ENCODE results near the gene DHX35.
A peak's percentile ranks its signal among the peaks of the same experiment; 100 is the strongest.

Gene DHX35

DNA sequence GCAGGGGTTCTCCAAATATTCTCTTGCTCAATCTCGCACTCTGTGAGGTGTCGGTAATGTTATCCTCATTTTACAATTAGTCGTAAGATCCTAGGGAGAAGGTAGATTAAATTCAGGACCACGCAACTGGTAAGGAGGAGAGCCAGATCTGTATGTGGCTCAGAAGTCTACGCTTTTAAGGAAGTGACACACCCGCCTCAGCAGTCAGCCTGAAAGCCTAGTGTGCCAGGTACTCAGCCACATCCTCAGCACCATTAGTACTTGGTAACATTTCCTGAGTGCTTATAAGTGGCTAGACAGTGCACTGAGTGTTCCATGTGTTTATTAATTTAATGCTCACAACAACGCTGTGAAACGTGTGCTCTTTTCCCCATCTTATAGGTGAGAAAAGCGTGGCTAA, 63.7 kb downstream of the DHX35 start:
- no peak for DNase-seq (ENCODE audit: low spot score)

DNA sequence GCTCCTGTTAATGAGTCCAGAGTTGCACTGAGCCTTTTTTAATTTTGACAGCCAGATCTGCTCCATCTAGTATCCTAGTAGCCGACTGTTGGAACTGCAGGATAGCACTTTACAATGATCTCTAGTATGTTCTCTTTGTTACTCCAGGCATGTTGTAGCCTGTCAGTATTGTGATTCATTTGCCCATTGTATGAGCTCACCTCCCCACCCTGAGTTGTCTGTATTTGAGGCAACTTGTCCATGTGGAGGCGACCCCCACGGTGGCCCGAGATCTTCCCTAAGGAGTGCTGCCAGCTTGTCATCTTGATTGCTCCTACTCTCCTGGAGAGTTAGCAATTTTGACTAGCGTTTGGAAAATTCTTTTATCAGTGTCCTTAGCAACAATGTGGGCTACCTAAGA, 67.2 kb downstream of the DHX35 start:
- DNase-seq (ENCODE audit: low spot score): no peak

- no peak for DNase-seq (ENCODE audit: low spot score)
These were observed 70.9 kb downstream of the DHX35 start for GRCh38 chr20:39032997-39033396.

DNA sequence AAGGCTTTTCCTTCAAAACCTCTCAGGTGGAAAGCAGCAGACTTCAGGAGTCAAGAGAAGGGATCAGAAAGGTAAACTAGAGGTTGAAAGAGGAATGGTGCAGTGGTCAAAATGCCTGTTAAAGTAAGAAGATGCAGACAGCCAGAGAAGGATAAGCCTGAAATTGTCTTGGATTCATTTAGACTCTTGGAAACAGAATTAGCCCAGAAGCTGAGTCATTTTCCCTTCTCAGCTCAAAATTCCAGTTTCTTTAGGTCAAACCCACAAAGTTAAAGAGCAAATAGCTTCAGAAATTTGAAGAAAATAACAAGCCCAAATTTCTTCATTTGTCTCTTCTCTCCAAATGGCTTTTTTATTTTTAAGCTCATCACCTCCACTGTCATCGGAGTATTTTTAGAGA, 73.9 kb downstream of the DHX35 start:
- no peak for DNase-seq (ENCODE audit: low spot score)

- DNase-seq (ENCODE audit: low spot score): no peak
These were observed 74.7 kb downstream of the DHX35 start for GRCh38 chr20:39036851-39037250.

GRCh38 chr20:39038047-39038446, 75.9 kb downstream of the DHX35 start:
- no peak for DNase-seq (ENCODE audit: low spot score)

GRCh38 chr20:39038495-39038894, 76.4 kb downstream of the DHX35 start:
- DNase-seq (ENCODE audit: low spot score): no peak

DNA sequence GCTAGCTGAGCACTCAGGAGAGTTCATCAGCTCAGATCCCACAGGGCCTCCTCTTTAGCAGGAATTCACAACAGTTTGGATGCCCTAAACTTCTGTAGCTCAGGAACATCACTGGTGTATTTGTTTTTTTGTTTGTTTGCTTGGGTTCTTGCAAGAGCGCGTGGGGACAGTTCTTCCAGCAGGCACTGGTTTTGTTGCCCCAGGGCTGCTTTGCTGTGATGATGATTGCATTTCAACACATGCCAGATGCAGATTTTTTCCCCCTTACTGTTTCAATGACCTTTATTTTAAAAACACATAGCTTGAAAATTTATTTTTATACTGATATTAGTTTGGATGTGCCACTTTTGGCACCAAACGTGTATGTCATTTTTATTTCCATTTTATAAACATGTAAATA, 77.1 kb downstream of the DHX35 start:
- no peak for DNase-seq (ENCODE audit: low spot score)

GRCh38 chr20:39040116-39040515, 78.0 kb downstream of the DHX35 start:
- DNase-seq (ENCODE audit: low spot score): no peak

DNA sequence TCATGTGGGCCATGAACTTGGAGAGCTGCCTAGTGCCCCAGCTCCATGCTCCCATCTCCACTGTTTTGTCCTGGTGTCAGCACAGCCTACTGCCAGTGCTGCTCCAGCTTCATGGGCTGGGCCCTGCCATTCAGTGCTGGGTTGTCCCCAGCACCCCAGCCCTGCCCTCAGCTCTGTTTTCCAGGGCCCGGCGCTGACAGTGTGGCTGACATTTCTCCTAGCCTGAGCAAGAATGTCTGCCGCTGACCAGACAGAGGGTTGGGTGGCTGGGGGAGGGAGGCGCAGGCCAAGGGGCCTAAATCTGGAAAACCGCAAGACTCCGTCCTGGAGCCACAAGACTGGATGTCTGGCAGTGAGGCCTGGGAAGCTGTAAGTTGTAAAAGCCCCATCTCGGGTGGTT, 78.9 kb downstream of the DHX35 start:
- no peak for DNase-seq (ENCODE audit: low spot score)

DNA sequence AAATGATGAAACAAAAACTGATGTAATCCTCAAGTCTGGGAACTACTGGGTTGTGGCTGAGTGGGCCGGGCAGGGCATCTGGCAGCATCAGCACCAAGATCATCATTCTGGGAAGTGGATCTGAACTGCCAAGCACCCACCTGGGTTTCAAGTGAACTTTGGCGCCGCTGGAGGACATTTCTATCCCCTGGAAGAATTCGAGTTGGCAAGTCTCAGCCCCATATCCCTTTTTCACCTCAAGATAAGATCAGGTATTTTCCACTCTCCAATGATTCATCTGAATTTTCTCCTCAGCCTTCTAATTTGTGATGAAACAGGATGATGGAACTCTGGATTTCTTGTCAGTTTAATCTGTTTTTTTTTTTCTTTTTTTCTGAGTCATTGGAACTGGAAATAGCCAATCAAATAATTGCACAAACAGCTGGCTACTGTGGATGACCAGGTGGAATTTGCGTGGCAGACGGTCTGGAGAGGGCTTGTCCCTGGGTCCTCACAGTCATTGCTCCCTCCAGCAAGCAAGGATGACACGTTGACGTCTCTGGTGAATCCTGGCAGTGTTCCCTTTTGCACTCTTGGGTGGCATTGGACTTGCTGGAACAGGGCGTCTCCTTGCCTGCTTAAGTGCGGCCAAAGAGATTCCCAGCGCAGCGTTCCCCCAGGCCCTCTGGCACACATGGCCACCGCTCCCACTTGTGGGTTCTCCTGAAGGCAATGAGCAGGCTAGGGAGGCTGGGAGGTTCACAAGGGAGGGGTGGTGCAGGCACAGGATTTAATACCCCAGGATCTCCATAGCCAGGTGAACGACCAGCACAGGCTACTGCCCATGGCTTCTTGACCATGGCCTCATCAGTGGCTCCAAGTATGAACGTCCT, 80.4 kb downstream of the DHX35 start:
- no peak for DNase-seq (ENCODE audit: low spot score)

DNA sequence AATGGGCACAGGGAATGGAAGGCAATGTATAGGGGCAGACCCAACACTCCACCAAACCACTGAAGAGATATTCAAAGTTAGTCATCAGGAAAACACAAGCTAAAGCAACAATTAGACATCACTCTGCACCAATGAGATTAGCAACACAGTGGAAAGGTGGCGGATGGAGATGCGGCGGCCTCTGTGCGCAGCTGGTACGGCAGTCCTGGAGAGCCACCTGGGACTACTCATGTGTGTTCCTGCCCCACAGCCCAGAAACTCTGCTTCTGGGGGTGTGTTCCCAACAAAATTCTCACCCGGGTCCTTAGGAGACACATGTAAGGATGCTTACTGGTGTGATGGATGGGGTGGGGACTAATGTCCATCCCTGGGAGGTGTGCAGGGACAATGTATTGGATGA, 82.4 kb downstream of the DHX35 start:
- no peak for DNase-seq (ENCODE audit: low spot score)

- no peak for DNase-seq (ENCODE audit: low spot score)
These were observed 83.5 kb downstream of the DHX35 start for GRCh38 chr20:39045676-39046075.

DNA sequence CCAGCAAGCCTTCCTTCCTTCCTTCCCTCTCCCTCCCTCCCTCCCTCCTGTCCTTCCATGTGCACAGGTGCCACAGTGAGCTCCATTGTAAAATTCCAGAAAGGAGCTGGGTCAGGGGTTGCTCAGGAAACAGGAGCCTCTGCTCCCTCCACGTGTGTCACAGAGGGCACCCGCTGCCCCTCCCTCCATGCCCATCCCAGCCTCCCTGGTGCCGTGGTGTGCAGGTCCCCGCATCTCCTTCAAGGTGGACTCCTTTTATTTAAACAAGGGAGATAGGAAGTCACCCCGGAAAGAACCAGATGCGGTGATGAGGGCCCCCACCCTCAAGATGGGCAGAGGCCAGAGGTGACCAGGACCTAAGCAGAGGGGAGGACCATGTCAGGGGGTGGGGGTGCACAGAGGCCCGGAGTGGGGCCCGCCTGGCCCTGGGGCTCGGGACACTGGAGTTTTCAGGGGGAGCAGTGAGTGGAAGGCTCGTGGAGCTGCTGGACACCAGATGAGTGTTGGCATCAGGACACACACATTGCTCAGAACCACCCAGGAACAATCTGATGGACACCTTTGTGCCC, 85.4 kb downstream of the DHX35 start:
- DNase-seq (ENCODE audit: low spot score): no peak

DNA sequence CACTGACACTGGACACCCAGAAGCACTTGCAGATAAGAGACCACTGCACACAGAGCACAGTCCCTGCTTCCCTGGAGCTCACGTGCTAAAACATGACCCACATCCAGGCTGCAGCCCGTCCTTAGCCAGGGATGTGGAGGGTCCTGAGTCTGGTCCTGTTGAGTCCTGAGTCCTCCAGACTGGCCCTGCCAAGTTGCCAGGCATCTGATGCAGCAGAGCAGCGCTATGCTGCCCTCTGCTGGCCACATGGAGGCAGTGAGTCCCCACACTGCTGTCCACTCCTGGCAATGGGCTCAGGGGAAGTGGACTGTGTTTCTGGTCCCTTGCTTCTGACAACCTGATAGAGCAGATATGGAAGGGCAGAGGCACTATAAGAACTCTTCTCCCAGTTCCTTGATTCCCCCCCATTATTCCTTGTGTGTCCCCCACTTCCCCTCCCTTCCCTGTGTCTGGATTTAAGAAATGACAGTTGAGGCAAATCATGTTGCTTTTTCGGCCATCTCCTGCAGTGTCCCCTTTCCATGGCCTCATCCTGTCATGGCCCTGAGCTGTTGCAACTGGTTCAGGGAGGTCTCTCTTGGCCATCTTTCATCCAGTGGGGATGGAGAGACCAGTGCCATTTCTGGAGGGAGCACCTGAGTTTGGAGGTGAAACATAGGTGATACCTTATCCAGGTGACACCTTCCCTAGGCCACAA, 86.0 kb downstream of the DHX35 start:
- peak; percentile 84 for DNase-seq (ENCODE audit: low spot score)

- no peak for DNase-seq (ENCODE audit: low spot score)
These were observed 87.0 kb downstream of the DHX35 start for GRCh38 chr20:39049148-39049547.

- DNase-seq (ENCODE audit: low spot score): peak; percentile 77
These were observed 87.8 kb downstream of the DHX35 start for GRCh38 chr20:39049684-39050554.

- DNase-seq (ENCODE audit: low spot score): no peak
These were observed 88.4 kb downstream of the DHX35 start for GRCh38 chr20:39050555-39050902.

- no peak for DNase-seq (ENCODE audit: low spot score)
These were observed 90.5 kb downstream of the DHX35 start for GRCh38 chr20:39052676-39053075.

- no peak for DNase-seq (ENCODE audit: low spot score)
These were observed 95.0 kb downstream of the DHX35 start for GRCh38 chr20:39057143-39057542.

DNA sequence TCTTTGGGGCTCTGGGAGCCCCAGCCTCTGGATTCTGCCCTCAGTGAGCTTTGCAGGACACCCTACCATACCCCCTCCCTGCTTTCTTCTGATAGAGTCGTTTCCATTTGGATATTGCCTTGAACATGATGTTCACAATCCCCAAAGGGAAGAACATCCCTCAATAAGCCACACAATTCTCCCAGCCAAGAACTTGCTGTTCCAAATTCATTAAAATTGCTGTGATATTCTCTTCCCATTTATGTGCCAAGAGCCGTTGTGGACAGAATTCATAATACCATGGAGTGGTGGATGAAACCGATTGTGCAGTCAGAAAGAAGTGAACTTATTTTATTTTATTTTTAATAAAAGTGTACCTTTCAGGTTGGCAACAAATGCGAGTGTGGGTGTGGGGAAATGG, 95.8 kb downstream of the DHX35 start:
- no peak for DNase-seq (ENCODE audit: low spot score)

GRCh38 chr20:39059036-39059435, 96.9 kb downstream of the DHX35 start:
- no peak for DNase-seq (ENCODE audit: low spot score)

All from HuH-7 (cell line).